K562 (cell line): Measurements from ENCODE around the gene EIF1.

ENCODE experiments used
- ATF1 ChIP-seq, 2 experiments: fragments of 450-650 bp in 1 of 2; IDR thresholded peaks; 2 replicates each; pipeline ENCODE4 v1.6.1; 2016; ENCODE audit warnings: missing compliant biosample characterization in 1 of 2, missing genetic modification characterization in 1 of 2
- HDAC1 ChIP-seq, 2 experiments: fragments of 450-650 bp; IDR thresholded peaks; 2 replicates each; pipeline ENCODE4 v1.6.1; 2016 to 2017; ENCODE audit warnings: inconsistent platforms in 1 of 2, mild to moderate bottlenecking in 1 of 2, moderate library complexity in 1 of 2
- NFRKB ChIP-seq: fragments of 450-650 bp; IDR thresholded peaks from 2 replicates; pipeline ENCODE4 v1.6.1; 2016; ENCODE audit warnings: low read depth
- POLR2A ChIP-seq: fragments of 450-650 bp; conservative IDR thresholded peaks from 2 replicates; pipeline ENCODE4 v1.6.1; 2016
- RFX7 ChIP-seq: fragments of 250-450 bp; sonication (Bioruptor Pico); IDR thresholded peaks from 2 replicates; pipeline ENCODE4 v1.5.1; 2021; ENCODE audit warnings: mild to moderate bottlenecking
- THRAP3 ChIP-seq: fragments of 450-650 bp; IDR thresholded peaks from 2 replicates; pipeline ENCODE4 v1.6.1; 2016; ENCODE audit warnings: mild to moderate bottlenecking, inconsistent platforms, borderline replicate concordance
- U2AF1 ChIP-seq: fragments of 200-400 bp; formaldehyde crosslinking; optimal IDR thresholded peaks from 2 replicates; pipeline ENCODE3; 2017; ENCODE audit warnings: mild to moderate bottlenecking, low read depth, low read length, moderate library complexity
- TF ChIP-seq, protein P1 (sequence below), 3 experiments: IDR thresholded peaks in 2 of 3; conservative IDR thresholded peaks in 1 of 3; 2 replicates each; pipeline ENCODE4 v1.5.1; 2011 to 2012; ENCODE audit warnings: low read length in 3 of 3, mild to moderate bottlenecking in 3 of 3, control low read depth in 2 of 3, improper control_type of control experiment in 1 of 3, inconsistent platforms in 1 of 3, low read depth in 1 of 3, mixed read lengths in 1 of 3, moderate library complexity in 1 of 3; ENCODE audit not compliant: insufficient read depth in 2 of 3

DNA sequence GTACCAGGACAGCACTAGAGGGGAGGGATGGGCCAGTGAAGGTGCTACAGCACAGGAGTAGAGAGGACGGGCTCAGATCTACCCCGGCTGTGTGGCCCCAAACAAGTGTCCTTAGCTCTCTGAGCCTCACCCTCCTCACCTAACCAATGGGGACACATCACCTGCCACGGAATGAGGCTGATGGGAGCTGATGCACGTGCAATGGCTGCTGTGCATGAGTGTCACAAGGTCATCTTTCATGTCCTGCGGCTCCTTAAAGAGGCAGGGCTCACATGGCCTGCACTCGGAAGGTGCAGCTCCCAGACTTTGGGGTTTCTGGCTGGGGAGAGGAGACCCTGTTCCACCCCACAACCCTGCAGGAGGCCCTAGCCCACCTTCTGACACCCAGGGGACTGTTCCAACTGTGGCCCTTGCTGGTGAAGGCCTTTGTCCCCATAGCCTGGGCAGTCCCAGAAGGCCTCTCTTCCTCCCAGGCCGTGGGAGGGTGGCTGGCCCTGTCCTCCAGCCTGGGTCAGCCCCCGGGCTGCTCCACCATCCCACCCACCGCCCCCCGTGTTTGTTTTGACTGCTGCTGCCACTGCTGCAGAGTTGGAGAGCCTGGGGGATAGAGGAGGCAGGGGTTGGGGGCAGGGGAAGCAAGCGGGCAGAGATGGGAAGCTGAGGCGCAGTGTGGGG is 35.3 kb downstream of the EIF1 start:
- no peak for TF ChIP-seq ATF1 (CRISPR knock-in tag; IDR thresholded peaks at IDR 0.05)
- TF ChIP-seq ATF1 (tag; IDR thresholded peaks at IDR 0.05): no peak
- TF ChIP-seq, protein P1, sequence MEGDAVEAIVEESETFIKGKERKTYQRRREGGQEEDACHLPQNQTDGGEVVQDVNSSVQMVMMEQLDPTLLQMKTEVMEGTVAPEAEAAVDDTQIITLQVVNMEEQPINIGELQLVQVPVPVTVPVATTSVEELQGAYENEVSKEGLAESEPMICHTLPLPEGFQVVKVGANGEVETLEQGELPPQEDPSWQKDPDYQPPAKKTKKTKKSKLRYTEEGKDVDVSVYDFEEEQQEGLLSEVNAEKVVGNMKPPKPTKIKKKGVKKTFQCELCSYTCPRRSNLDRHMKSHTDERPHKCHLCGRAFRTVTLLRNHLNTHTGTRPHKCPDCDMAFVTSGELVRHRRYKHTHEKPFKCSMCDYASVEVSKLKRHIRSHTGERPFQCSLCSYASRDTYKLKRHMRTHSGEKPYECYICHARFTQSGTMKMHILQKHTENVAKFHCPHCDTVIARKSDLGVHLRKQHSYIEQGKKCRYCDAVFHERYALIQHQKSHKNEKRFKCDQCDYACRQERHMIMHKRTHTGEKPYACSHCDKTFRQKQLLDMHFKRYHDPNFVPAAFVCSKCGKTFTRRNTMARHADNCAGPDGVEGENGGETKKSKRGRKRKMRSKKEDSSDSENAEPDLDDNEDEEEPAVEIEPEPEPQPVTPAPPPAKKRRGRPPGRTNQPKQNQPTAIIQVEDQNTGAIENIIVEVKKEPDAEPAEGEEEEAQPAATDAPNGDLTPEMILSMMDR (IDR thresholded peaks at IDR 0.05 in 2 of 3, conservative IDR thresholded peaks at IDR 0.05 in 1 of 3; ENCODE audit: insufficient read depth in 2 of 3, low read depth in 1 of 3, low read length in 3 of 3): no peak
- TF ChIP-seq HDAC1 (IDR thresholded peaks at IDR 0.05): no peak
- no peak for TF ChIP-seq U2AF1
- no peak for TF ChIP-seq THRAP3
- TF ChIP-seq RFX7 (CRISPR knock-in tag): no peak
- no peak for TF ChIP-seq POLR2A
- no peak for TF ChIP-seq NFRKB
